GM19025 (cell line): ENCODE results near the gene CNTN5.
"Not testable (repeated sequence)": the region's sequence is repeated elsewhere in the genome, so short reads cannot be mapped to it uniquely, and the experiment has no call there.

Source experiments
- ATAC-seq: cut with Tn5 transposase; IDR thresholded peaks from one replicate; pipeline ENCODE4 v1.9.1; 2021; ENCODE audit warnings: mild to moderate bottlenecking, low read depth, moderate library complexity; ENCODE audit not compliant: unreplicated experiment

Gene CNTN5

DNA sequence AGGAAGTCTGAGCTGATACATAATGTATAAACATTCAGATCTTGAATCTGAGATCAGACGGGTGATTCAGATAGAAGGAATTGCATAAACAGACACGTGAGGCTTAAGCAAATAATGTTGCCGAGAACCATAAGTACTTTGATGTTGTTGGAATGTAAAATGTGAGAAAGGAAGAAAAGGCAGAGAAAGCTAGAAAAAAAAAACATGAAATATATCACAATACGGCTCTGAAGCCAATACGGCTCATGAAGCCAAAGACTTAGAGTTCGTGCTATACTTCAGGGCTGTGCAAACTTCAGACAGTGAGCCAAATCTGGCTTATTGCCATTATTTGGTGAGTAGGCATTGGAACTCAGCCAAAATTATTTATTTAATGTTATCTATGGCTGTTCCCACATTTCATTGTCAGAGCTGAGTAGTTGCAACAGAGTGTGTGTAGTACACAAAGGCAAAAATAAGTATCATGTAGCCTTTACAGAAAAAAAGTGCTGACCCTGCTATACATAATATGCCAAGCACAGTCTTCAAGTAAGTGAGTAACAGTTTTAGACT lies 673.3 kb downstream of the CNTN5 start:
- ATAC-seq, result no peak

DNA sequence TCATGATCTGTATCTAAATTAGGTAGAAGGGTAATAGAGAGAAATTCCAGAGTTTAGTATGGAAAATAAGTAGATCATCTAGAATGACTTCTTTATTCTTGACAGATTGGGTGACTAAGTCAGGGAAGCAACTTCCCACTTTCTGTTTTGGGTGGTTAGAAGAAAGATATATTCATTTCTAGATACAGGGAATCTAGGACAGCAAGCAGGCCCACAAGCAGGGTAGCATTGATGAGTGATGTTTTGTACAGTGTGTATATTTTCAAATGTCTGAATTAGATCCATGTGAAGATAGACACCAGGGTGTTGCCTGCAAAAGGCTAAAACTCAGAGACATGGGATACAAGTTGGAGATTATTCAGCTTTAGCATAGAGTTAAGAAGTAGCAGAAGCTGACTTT lies 674.4 kb downstream of the CNTN5 start:
- ATAC-seq, result no peak

DNA sequence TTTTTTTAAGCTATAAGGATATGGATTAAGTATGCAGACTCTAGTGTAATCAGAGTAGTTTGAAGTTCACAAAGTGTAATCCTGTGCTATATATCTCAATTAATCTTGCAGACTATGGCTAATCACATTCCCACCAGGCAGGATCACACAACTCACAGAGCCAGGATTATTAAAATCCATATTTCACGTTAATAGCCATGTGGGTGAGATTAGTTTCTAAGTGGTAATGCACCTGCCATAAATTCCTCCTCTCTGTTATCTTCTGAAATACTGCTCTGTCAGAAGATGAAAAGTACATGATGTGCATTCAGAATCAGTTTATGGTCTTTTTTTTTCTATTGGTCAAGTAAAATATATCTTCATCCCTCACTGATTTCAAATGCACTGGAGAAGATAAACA lies 686.1 kb downstream of the CNTN5 start:
- ATAC-seq, result no peak

DNA sequence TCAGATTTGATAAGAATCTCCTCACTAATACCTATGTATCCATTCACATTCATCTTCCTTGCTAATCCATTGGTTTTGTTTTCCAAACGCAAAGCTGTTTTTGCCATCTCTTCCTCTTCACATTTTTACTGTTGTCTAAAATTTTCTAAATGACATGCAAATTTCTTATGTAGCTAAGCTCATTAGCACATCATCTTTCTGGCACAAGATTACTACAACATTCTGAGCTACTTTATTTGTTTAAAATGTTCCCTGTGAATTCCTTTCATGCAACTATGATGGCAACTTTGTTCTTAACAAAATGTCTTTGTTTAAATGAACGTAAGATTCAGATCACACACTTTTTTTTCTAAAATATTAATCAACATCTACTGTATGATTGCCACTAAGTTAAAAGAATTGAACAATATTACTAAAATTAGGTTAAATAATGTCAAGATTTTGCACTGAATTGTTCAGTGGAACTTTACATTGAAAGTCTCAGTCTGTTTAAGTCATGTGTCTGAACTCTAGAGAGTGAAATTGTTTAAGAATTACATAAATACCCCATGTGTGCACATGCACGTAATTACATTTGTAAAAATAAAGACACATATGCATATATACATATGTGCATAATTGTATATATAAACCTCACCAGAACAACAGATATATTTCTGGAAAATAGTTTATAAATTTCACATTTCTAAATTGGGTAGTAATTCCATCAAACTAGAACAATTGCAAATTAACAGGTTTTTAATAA lies 688.4 kb downstream of the CNTN5 start:
- no peak for ATAC-seq

DNA sequence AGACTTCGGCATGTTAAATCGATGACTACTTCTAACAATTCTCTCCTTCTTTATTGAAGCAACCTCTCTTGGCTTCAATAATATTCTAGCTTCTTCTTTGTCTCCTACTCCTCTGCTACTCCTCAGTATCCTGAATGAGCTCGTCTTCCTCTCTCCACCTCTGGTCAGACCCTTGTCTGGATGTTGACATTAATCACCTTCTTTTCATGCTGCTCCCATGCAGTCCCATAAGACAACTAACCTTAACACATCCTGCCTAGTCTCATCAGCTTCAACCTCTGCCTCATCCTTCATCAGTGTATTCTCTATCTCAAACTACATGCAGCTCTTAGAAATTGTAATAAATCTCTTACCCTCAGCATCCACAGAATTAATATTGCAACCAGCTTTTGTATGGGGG lies 695.6 kb downstream of the CNTN5 start:
- ATAC-seq, result no peak

DNA sequence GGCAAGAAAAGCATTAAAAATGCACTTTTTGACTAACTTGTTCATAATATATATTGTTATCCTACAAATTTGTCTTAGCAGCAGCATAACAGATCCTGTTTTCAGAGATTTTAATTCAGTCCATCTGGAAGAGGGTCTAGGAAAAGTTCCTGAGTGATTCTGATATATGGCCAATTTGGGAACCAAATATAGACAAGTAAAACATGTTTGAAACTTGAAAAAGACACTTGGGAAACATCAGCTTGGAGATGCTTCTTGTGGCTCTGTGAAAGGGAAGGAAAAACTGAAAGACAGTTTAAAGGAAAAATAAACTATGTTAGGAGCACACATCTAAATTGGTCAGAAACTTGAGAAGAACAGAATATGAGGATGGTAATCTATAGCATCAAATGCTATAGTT lies 697.5 kb downstream of the CNTN5 start:
- ATAC-seq, result no peak

DNA sequence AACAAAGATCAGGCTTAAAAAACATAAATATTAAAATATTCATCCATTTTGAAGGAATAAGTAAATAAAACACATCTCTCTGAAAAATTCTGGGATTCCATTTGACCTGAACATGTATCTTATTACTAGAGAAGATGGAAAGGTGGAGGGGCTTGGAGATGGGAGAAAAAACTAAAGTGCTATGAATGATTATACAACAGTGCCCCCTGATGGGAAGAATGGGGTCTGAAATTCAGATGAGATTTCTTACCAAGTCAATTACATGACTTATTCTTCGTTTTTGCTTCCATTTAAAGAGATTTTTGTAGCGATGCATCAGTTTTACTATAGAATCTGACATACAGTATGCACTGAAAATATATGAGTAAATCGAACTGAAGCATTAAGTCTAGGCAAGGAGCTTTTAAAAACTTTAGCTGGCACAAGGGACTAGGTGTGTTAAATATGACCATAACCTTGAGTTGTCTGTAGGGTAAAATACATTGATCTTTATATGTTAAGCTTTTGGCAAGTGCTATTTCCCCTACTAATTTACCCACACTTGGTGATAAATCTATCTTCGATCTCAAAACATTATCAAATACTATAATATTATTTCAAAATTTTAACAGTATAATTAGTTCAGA lies 718.8 kb downstream of the CNTN5 start:
- no peak for ATAC-seq

DNA sequence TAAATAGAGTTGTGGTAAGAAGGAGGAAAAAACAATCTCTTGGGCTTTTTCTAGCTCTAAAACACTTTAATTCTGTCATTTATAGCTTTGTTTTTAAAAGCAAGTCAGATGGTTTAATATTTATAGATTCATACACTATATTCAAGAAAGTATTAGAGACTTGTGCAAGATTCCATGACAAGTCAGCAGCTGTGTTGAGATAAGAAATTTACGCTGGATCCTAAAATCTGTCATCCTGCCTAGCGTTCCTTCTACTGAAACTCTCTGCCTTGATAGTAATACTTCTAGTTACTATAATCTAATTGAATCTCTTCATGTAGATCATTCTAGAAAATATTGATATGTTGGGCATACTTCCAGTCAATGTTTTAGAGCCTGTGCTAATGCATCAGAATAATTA lies 721.8 kb downstream of the CNTN5 start:
- no peak for ATAC-seq

DNA sequence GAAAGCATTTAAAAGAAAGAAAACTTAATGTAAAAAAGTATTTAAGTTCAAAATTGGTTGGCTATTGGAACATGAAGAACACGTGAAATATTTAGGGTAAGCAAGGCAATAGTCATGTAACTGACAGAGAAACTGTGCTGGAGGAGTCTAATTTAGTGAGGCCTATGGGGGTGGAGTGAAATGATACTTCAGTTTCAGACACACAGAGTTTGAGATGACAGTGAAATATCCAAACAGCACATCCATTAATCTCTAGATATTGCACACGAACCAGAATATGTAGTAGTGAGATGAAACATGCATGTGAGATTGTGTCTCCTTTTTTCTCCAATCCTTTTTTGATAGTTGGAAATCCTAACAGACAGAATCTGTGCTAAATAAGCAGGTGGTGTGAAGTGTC lies 739.0 kb downstream of the CNTN5 start:
- no peak for ATAC-seq

DNA sequence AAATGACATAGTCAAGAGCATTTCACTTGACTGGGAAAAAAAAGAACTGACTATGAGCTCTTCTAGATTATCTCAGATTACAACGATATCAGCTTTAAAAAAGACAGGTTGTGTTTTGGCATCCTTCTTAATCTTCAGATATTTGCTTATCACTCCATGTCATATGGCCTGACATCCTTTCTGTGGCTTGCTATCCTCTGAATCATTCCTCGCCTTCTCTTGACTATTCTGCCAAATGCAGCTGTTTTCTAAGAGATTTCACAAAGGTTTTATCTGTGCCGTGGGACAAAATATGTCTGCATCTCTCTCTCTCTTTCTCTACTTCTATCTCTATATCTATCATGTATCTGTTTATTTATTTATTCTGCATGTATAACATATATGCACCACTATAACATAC lies 746.1 kb downstream of the CNTN5 start:
- no peak for ATAC-seq

DNA sequence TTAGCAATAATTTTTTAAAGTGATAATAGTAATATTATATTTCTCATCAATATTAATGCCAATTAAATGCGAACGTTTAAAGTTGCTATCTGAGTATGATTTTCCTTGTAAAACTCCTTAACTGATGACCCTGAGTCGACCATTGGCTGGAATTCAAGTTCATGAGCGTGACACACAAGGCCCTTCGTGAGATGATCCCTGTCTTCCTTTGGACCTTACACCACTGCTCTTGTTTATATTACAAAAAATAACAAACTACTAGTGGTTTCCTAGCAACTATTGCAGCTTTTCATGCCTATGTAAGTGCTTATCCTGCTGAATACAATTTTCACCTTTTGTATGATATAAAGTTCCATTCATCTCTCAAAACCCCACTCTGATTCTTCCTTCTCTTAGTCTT lies 752.9 kb downstream of the CNTN5 start:
- no peak for ATAC-seq

DNA sequence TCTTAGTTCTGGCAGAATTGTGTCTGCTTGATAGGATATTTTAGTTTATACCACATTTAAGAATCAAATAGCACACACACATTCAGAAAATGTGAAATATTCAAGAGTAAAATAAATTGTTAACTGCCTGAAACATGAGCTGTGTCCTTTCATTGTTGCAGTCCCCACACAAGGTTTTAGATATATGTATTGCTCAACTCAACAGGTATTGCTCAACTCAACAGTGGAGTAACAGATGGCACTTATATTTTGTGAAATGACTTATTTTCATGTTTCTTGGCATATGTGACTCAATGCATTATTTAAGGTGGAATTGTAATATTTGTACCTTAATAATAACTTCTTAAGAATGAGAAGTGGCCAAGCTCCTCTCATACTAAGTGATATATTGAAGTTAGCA lies 760.3 kb downstream of the CNTN5 start:
- no peak for ATAC-seq

DNA sequence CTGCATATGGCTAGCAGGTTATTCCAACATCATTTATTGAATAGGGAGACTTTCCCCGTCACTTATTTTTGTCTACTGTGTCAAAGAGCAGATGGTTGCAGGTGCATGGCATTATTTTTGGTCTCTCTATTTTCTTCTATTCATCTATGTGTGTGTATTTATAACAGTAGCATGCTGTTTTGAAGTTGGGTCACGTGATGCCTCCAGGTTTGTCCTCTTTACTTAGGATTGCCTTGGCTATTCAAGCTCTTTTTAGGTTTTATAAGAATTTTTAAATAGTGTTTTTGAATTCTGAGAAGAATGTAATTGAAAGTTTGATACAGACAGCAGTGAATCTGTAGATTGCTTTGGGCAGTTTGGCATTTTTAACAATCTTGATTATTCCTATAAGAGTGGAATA lies 770.6 kb downstream of the CNTN5 start:
- ATAC-seq, result no peak

DNA sequence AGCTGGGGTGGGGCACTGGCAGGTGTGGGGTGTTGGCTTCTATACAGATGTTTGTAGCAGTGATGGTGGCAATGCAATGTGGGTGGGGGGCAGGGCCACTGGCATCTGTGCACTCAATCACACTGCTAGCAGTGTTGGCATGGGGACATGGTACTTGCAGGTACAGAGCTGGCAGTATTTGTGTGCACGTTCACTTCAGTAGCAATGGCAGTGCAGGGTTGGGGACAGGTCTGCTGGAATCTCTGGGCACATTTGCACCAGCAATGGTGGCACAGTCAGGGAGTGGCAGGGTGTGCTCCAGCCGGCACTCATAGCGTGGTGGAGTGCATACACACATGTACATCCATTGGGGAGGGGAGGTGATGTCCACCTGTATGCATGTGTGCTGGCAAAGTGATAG lies 775.2 kb downstream of the CNTN5 start:
- ATAC-seq, result no peak

DNA sequence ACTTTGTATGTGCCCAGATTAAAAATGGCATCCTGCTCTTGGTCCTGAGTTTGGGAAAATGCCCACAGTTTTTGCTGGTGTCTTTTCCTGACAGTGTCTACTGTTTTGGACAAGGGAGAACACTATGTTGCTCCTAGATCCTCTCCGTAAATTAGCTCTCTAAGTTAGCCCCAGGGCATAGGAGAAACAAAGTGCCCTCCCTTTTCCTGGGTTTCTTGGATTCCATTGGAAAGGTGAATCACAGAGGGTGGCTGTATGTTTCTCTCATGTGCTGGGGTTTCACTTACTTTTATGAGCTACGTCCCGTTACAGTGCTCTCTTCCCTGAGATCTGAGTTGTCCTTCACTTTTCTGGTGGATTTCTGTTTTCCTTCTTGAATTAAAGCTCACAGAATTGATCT lies 782.8 kb downstream of the CNTN5 start:
- ATAC-seq, result no peak

DNA sequence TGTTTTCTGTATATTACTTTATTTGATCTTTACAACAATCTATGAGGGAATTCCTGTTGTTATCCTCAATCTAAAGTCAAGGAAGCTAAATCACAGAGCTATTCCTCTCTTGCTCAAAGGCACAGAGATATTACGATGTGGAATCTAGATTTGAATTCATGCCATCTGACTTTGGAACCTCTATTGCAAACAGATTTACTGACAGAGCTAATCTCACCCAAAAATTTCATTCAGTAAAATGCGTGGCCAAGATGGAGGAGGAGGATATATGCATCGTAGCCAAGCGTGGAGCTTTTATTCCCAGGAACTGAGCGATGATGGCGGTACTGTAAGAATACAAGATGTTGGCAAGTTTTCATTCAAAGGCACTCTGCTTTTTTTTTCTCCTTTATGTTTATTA lies 791.8 kb downstream of the CNTN5 start:
- no peak for ATAC-seq

DNA sequence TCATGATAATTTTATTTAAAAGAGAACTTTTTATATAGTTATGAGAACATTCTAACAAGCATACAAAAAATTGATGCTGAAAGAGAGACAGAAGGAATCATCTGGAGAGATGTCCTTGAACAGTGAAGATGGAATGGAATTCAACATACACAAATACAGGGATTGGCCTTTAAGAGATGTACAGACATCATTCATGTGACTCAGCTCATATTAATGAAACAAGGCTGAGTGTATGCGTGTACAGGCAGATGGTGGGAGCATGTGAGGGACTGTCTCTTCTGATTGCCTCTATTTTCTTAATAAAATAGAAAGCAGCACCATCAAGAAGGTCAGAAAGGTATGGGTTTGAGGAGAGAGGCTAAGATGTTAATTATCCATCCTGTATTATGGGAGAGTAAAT lies 793.3 kb downstream of the CNTN5 start:
- ATAC-seq, result no peak

DNA sequence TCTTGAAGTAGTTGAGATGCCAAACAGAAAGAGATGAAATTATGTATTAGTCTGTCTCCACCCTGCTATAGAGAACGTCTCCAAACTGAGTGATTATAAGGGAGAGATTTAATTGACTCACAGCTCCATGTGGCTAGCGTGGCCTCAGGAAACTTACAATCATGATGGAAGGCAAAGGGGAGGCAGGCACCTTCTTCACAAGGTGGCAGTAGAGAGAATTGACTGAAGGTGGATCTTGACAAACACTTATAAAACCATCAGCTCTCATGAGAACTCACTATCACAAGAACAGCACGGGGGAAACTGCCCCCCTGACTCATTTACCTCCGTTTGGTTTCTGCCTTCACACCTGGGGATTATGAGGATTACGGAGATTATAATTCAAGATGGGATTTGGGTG lies 794.0 kb downstream of the CNTN5 start:
- no peak for ATAC-seq

DNA sequence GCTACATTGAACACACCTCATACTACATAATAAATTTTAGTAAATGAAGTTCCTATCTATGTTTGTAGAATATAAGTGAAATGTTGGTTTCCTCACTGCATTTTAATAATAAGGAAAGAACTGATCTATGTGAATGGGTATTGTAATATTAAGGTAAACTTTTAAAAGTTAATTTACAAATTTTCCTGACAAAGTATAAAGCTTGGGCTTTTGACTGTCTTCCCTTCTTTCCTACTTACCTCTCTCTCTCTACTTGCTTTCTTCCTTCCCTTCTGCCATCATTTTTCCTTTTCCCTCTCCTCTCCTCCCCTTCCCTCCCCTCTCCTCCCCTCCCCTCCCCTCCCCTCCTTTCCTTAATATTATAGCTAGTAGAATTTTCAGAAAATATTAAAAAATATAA lies 798.2 kb downstream of the CNTN5 start:
- no peak for ATAC-seq

DNA sequence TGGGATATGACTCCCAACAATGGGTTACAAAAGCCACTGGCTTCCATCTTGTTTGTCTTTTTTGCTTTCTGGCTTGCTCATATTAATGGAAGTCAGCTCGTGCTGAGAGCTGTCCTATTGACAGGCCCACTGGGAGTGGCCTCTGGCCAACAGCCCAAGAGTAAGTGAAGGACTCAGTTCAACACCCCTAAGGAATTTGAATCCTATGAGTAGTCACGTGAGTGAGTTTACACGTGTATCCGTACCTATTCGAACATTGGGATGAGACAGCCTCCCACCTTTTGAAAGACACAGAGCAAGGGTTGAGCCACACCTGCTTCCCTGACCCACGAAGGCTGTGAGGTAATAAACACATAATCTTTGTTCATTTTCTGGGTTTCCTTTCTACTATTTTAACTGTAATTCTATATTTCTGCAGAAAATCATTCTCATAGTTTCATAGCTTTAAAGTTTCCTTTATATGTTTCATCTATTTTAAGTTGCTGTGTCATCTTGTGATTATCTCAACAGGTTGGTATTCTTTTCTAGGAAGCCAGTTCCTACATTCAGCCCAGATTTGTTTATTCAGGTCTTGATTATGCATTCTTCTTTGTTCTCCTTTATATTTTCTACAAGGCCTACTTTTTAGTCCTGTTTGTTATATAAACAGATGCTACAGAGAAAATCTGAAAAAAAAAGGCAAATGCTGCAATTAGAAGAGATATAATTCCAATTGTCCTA lies 802.3 kb downstream of the CNTN5 start:
- ATAC-seq, result no peak

DNA sequence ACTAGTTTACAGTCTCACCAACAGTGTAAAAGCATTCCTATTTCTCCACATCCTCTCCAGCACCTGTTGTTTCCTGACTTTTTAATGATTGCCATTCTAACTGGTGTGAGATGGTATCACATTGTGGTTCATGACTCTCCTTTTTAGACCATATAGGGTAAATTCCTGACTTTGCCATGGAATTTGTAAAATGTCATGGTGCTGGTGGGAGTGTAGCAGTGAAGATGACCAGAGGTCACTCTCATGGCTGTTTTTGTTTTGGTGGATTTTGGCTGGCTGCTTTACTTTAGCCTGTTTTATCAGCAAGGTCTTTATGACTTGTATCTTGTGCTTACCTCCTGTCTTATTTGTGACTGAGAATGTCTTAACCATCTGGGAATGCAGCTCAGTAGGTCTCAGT lies 816.0 kb downstream of the CNTN5 start:
- not testable (repeated sequence) for ATAC-seq

DNA sequence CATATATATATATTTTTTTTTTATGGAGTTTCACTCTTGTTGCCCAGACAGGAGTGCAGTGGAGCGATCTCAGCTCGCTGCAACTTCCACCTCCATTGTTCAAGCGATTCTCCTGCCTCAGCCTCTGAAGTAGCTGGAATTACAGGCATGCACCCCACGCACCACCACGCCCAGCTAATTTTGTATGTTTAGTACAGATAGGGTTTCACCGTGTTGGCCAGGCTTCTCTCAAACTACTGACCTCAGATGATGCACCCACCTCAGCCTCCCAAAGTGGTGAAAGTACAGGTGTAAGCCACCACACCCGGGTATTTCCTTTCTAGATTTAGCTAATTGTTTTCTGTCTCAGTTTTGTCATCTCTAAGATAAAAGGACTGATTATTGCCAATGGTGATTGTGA lies 821.1 kb downstream of the CNTN5 start:
- ATAC-seq, result no peak
